Stomach (tissue), 9 donors: ENCODE measurements around the gene C17orf67. TPM values are rescaled to one million over a fixed set of nuclear protein-coding genes. Genes with fewer than 3 reads are reported as not detected.

Experiments used
- DNase-seq, 2 donors: peaks; one replicate each; pipeline versions ENCODE4 v3.0.0 to v3.0.0-alpha.2; 2013 to 2019
- H3K27ac ChIP-seq, 5 donors: fragments of 200-600 bp in 4 of 5; sonication (generic) in 4 of 5; one replicate each; pipeline ENCODE4 v1.5.1; 2013 to 2019; ENCODE audit warnings: mild to moderate bottlenecking in 1 of 5, moderate library complexity in 1 of 5
- H3K27me3 ChIP-seq, 3 donors: fragments of 200-600 bp; sonication (generic); one replicate each; pipeline ENCODE4 v1.5.1; 2017 to 2019; ENCODE audit warnings: mixed run types in 1 of 3
- H3K36me3 ChIP-seq, 4 donors: fragments of 200-600 bp; sonication (generic); 1 replicate in 3 of 4; 2 replicates in 1 of 4; pipeline ENCODE4 v1.5.1; 2016 to 2019
- H3K4me1 ChIP-seq, 4 donors: fragments of 200-600 bp; sonication (generic); one replicate each; pipeline ENCODE4 v1.5.1; 2016 to 2019
- H3K4me3 ChIP-seq, 4 donors: fragments of 200-600 bp; sonication (generic) in 3 of 4; one replicate each; pipeline ENCODE4 v1.5.1; 2016 to 2019; ENCODE audit warnings: mild to moderate bottlenecking in 1 of 4
- H3K9me3 ChIP-seq, 4 donors: fragments of 200-600 bp; sonication (generic); one replicate each; pipeline ENCODE4 v1.5.1; 2016 to 2019
- CTCF ChIP-seq, 7 experiments: fragments of 450-650 bp in 4 of 7; fragments of 200-600 bp in 3 of 7; sonication (generic) in 3 of 7; IDR thresholded peaks; one replicate each; pipeline ENCODE4 v1.5.1; 2016 to 2019; ENCODE audit warnings: antibody characterized with exemption in 7 of 7, control low read depth in 2 of 7, mild to moderate bottlenecking in 1 of 7
- EP300 ChIP-seq: sonication (generic); formaldehyde crosslinking; IDR thresholded peaks from one replicate; pipeline ENCODE4 v1.6.1; 2017; ENCODE audit warnings: antibody characterized with exemption
- POLR2A ChIP-seq, 4 donors: fragments of 450-650 bp; IDR thresholded peaks; one replicate each; pipeline ENCODE4 v1.6.1; 2016; ENCODE audit warnings: antibody characterized with exemption in 4 of 4, control low read depth in 2 of 4, mild to moderate bottlenecking in 1 of 4, moderate library complexity in 1 of 4
- POLR2AphosphoS5 ChIP-seq, 3 donors: sonication (generic); formaldehyde crosslinking; IDR thresholded peaks; one replicate each; pipeline ENCODE4 v1.6.1; 2016; ENCODE audit warnings: antibody characterized with exemption in 3 of 3
- WGBS, 5 donors: extraction: QIAGEN DNeasy Blood & Tissue Kit in 3 of 5; methylation state at CpG; one replicate each; pipeline versions ENCODE4 v1.1.5 to v1.1.7; 2013 to 2018; 5-methylcytosine and 5-hydroxymethylcytosine counted together
- intact Hi-C: fragments of 100-400 bp; cut with DNase I; formaldehyde crosslinking; loops from one replicate; pipeline ENCODE4 v1.15.1; 2023; ENCODE audit warnings: low total_unique reads
- polyA plus RNA-seq, 3 donors: library from polyadenylated mRNA; stranded (reverse); fragments of 200-250 nt; gene quantifications; one replicate each; pipeline ENCODE4 v1.2.3, GENCODE V29; 2013
- total RNA-seq, 5 donors: library from RNA; depleted of rRNA; stranded (reverse); fragments of >200 nt; gene quantifications; one replicate each; pipeline versions ENCODE4 v1.1.0 to v1.2.3, GENCODE V29; 2014 to 2016
- donor health status: healthy with polysubstance abuse.
- donor health status: Bipolar disorder and iron deficiency.
- donor health status: healthy.

C17orf67 gene
- total and polyA plus RNA-seq, 8 donors = 0.72 to 4.6 (median 1.5) TPM; not detected in 2

GRCh38 chr17:56808503-56808902 is 25.2 kb downstream of the C17orf67 start:
- H3K4me1 ChIP-seq = peaks cover 0 to 33% (median 8%) of the 10 kb centered on the region in 4 donors
- 31 to 59% (median 44%) methylated on average over 3 of the region's 3 CpGs for WGBS, 5 donors
- no peaks in the 10 kb centered on the region for H3K27me3 ChIP-seq
- H3K36me3 ChIP-seq = no peaks in the 10 kb centered on the region
- intact Hi-C loops = no loop called here
- TF ChIP-seq POLR2A (IDR thresholded peaks at IDR 0.05) = no peak
- TF ChIP-seq POLR2AphosphoS5 (IDR thresholded peaks at IDR 0.05) = no peak
- TF ChIP-seq CTCF (IDR thresholded peaks at IDR 0.05) = no peak
- no peak for TF ChIP-seq EP300
- no peaks in the 10 kb centered on the region for H3K9me3 ChIP-seq
- H3K4me3 ChIP-seq = no peak overlapping the region
- peak in 1 of 2 donors; percentile 60 for DNase-seq
- peak overlapping the region in 3 of 5 donors; percentile 15 to 49 (median 45) for H3K27ac ChIP-seq

- Histone ChIP-seq H3K27me3 (no peaks in the 10 kb centered on the region), H3K36me3 (no peaks in the 10 kb centered on the region), H3K4me1 (peaks cover 0 to 33% (median 8%) of the 10 kb centered on the region in 4 donors), H3K27ac (peak overlapping the region in 1 of 5 donors; percentile 15), H3K9me3 (no peaks in the 10 kb centered on the region), H3K4me3 (no peak overlapping the region)
- 94 to 100% (median 98%) methylated on average over 3 of the region's 3 CpGs for WGBS, 5 donors
- intact Hi-C loops = no loop called here
- TF ChIP-seq EP300 (no peak), POLR2AphosphoS5 (IDR thresholded peaks at IDR 0.05) (no peak), POLR2A (IDR thresholded peaks at IDR 0.05) (no peak), CTCF (IDR thresholded peaks at IDR 0.05) (no peak)
- no peak for DNase-seq
Observed at GRCh38 chr17:56807723-56808122, 26.0 kb downstream of the C17orf67 start.

- Histone ChIP-seq H3K9me3 (no peaks in the 10 kb centered on the region), H3K4me1 (peaks cover 0 to 33% (median 8%) of the 10 kb centered on the region in 4 donors), H3K27me3 (no peaks in the 10 kb centered on the region), H3K4me3 (no peak overlapping the region), H3K27ac (peak overlapping the region in 1 of 5 donors; percentile 20), H3K36me3 (no peaks in the 10 kb centered on the region)
- intact Hi-C loops = no loop called here
- WGBS, 5 donors = 59 to 81% (median 75%) methylated on average over 4 of the region's 4 CpGs
- DNase-seq = no peak
- TF ChIP-seq CTCF (IDR thresholded peaks at IDR 0.05) (no peak), POLR2A (IDR thresholded peaks at IDR 0.05) (no peak), POLR2AphosphoS5 (IDR thresholded peaks at IDR 0.05) (no peak), EP300 (no peak)
Observed at GRCh38 chr17:56806949-56807348, 26.8 kb downstream of the C17orf67 start.

GRCh38 chr17:56804454-56804853 is 29.3 kb downstream of the C17orf67 start:
- peak in 1 of 2 donors; percentile 55 for DNase-seq
- no peak for TF ChIP-seq POLR2AphosphoS5 (IDR thresholded peaks at IDR 0.05)
- no peak for TF ChIP-seq EP300
- TF ChIP-seq CTCF (IDR thresholded peaks at IDR 0.05) = no peak
- TF ChIP-seq POLR2A (IDR thresholded peaks at IDR 0.05) = no peak
- Histone ChIP-seq H3K9me3 (no peaks in the 10 kb centered on the region), H3K4me3 (no peak overlapping the region), H3K27ac (no peak overlapping the region), H3K36me3 (no peaks in the 10 kb centered on the region), H3K27me3 (no peaks in the 10 kb centered on the region), H3K4me1 (peaks cover 0 to 33% (median 8%) of the 10 kb centered on the region in 4 donors)
- 47 to 65% (median 59%) methylated on average over 3 of the region's 3 CpGs for WGBS, 5 donors
- intact Hi-C loops = no loop called here
